HG03378 (cell line): ENCODE results near the gene PSTPIP1.
"Not testable (repeated sequence)": the region's sequence is repeated elsewhere in the genome, so short reads cannot be mapped to it uniquely, and the experiment has no call there.

ENCODE experiments used
- ATAC-seq: cut with Tn5 transposase; IDR thresholded peaks from one replicate; pipeline ENCODE4 v1.9.1; 2021; ENCODE audit warnings: mild to moderate bottlenecking, moderate library complexity; ENCODE audit not compliant: unreplicated experiment

The PSTPIP1 gene

DNA sequence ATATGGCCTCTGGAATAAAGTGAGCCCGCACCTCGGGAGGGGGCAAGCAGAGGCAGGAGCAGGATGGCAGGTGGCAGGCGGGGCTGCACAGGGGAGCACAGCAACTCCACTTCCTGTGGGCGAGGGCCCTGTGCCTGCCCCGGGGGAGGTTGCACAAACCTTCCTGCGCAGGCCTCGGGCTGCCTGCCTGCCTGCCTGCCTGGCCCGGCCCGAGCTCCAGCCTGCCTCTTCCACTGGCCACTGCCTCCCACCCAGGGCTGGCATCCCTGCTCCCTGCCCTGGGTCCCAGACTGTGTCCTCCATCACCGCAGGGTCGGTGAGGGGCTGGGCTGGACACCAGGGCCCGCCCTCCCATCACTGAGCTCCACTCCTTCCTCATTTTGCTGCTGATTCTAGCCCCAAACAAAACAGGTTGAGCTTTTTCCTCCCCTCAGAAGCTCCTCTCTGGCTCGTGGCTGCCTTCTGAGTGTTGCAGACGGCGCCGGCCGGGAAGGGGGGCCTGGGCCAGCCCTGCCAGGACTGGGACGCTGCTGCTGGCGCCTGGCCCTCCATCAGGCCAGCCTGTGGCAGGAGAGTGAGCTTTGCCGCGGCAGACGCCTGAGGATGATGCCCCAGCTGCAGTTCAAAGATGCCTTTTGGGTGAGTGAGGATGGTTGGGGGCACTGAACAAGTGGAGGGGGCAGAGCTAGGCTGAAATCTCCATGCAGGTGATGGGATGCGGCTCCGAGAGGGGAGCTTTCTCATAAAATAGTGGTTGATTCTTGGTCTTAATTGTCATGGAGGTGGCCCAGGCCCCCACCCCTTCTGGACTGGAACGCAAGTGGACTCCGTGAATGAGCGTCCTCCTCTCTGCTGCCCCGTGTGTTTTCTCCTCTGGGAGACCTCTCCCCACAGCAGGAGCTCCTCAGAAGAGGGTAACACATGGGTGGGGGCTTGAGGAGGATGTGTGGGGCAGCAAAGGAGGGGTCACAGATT, at the start of gene PSTPIP1:
Gene PSTPIP1, plus strand, starts transcription at position 156 of the 975 bp plus-strand sequence. Its CDS starts 448 bp downstream, at position 604.
- ATAC-seq, result peak; percentile 33

DNA sequence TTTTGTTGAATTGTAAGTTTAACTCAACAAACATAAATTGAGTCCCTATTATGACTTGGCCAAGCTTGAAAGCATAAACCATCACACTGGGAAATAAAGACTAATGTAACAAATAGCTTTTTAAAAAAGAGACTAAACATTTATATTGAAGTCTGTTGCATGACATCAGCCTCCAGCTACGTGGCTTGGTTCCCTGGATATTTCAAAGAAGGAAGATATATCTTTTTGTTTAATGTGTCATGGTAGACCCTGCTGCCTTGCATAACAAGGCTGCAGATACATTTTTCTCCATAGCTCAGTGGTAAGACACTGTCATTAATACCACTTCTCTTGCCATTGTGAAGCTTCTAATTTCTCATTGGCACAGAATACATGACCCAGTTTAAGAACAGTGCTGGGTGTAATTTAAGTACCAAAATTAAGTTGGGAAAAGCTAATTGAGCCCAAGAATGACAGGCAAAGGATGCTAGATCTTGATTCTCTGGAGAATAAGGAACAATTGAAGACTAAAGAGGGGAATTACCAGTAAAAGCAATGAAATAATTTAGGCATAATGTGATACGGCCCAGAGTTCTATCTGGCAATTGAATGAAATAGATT, 49.3 kb upstream of the PSTPIP1 start:
- ATAC-seq, result no peak

DNA sequence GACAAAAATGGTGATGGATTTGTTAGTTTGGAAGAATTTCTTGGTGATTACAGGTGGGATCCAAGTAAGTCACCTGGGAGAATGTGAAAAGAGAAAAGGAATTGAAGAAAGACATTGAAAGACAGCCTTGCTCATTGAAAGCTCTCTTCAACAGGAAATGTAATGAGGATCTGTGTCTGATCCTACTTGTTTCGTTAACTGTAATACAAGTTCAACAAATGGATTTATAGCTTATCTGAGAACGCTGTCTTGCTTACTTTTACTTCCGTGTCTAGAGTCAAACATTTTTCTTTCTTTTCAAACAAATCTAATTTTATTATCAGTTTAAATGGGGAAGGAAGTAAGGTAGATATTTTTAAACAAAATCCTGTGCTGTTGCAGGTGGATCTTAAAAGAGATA, 47.5 kb upstream of the PSTPIP1 start:
- no peak for ATAC-seq

DNA sequence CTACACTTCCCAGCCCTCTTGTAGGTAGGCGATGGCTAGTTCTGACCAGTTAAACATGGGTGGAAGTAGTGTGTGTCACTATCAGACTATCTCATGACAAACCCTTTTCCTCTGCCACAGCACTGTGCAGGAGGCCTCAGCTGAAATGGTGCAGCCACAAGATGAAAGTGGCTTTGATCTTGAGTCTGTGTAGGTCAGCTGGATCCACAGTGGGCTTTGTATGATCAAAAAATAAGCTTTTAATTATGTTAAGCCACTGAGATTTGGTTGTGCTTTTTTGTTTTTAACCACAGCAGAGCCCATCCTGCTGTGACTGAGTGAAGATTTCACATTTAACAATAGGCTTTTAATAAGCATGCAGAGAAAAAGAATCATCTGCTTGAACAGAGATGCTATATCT, 43.7 kb upstream of the PSTPIP1 start:
- ATAC-seq, result no peak

DNA sequence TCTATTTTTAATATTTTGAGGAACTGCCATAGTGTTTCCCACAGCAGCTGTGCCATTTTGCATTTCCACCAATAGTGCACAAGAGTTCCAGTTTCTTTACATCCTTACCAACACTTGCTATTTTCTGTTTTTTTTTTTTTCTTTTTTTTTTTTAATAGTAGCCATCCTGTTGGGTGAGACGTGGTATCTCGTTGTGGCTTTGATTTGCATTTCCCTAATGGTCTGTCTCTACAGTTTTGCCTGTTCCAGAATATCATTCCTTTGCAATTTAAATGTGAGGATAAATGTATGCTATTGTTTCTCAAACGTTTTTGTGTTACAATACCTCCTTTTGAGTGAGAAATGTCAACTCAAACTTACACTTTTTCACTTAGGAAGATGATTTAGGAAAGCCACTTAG, 41.0 kb upstream of the PSTPIP1 start:
- no peak for ATAC-seq

DNA sequence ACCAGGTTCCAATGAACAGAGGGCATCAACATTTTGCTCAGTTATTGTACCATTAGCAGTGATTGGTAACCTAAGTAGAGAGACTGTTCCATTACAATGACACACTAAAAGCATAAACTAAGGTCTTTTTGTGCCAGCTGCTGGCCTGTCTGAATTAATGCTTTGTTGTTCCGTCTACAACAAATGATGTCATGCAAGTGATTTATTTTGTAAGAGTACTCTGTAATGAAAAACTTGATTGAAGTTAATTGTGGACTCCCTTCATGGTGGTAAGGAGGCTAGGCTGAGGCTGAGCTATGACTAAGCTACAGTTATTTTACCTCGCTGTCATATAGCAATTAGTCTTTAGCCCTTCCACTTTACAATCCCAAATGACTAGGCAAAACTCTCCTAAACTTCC, 40.2 kb upstream of the PSTPIP1 start:
- no peak for ATAC-seq

DNA sequence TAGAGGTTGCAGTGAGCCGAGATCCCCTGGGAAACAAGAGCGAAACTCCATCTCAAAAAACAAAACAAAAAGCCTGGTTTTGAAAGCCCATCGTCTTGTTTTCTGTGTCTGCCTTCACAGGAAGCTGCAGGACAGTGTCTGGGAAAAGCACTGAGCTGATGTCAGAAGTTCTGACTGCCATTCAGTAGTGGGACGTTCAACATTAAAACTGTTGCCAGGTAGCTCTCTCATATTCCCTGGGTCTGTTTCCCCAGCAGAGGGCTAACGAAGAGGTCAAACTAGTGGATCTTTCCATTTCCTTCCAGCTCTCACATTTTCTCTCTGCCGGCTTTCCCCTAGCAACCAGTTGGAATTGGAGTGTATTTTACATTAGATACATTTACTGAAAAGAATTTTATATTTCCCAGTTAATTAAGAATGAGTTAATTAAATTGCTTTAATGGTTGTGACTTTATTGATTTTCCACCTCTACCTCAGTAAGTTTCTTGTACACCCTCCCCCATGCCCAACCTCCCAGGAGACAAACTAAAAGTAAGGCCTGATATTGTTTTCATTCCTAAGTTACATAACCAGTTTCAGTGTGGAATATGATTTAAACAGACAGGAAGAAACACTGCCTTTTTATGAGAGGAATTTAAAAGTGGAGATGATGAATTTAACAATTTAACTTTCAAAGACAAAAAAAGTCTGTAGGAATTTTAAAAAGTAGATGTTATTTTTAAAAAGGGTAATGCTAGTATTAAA, 33.5 kb upstream of the PSTPIP1 start:
- no peak for ATAC-seq

DNA sequence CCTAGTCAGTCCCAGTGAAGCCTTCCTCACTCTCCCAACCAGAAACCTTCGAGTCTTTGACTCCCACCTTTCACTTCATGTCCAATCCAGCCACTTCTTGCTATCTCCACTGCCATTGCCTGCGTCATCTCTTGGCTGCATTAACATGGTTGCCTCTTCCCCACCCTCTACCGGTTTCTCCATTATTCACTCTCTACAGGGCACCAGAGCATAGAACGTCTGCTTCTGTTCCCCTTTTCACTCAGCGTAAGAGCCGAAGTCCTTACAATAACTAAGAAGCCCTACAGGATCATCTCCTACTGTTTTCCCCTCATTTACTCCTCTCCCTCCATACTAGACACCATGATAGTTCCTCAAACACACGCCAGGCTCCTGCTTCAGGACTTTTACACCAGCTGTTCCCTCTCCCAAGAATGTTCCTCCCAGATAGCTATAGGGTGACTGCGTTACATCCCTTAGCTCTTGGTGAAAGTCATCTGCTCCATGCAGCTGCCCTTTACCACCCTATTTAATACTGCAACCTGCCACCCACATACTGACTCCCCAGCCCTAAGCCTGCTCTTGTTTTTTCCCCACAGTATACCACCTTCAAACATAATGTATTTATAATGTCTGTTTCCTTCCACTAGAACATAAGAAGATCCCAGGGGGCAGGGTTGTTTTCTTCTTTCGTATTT, 32.5 kb upstream of the PSTPIP1 start:
- no peak for ATAC-seq

DNA sequence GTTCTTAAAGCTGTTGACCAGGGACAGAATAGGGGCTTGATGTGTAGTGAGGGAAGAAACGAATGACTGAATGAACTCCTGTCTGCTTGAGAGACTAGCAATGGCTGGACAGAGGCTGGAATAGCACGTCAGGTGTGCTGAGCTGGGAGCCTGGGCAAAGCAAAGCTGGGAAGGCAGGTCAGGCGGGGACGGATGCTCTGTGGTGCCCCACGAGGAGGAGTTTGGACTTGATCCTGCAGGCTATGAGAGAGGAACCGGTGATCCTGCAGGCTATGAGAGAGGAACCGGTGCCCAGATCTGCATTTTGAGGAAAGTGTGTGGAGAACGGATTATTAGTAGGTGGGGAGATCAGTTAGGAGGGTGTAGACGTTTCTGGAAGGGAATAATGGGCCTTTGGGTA, 31.3 kb upstream of the PSTPIP1 start:
- no peak for ATAC-seq

DNA sequence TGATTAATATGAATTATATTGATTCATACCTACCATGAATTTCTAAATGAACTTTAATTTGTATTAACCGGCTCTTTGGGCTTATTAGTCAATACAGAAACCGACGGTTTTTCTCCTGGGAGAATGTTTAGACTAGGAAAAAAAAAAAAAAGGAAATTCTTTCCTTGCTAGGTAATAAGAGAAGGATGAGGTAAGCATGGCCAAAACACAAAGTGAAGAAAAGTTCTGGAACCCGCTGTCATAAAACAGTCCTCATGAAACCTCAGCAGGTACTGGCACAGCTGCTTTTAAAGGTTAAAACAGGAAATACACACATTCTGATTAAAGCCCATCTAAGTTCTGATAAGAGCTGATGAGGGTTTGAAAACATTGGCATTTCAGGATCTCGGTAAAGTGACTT, 30.8 kb upstream of the PSTPIP1 start:
- no peak for ATAC-seq

DNA sequence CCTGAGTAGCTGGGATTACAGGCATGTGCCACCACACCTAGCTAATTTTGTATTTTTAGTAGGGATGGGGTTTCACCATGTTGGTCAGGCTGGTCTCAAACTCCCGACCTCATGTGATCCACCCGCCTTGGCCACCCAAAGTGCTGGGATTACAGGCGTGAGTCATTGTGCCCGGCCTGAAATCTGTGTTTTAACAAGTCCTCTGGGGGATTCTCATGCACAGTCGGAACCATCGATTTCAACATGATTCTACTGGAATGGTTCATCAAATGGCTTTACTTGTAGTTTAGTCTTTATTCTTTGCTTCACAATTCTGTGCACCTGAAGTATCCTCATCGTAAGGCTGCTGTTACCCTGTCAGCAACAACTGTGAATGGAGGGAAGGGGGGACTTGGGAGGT, 28.9 kb upstream of the PSTPIP1 start:
- not testable (repeated sequence) for ATAC-seq

DNA sequence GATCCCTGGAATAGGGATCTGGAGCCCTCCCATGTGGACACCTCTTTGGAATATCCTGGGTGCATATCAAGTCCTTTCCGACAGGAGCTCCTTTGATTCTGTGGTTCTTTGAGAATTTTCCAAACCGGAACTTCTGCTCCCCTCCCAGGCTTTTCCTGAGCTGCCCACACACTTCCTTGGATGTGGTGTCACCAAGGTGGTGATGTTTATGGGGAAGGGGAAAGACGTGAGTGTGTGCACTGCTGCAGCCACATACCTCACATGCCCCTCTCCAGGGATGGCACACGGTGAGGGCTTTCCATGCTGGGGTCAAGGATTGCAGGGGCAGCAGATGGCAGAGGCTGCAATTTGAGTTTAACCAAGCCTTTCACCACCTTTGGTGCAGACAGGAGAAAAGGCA, 27.9 kb upstream of the PSTPIP1 start:
- ATAC-seq, result no peak

DNA sequence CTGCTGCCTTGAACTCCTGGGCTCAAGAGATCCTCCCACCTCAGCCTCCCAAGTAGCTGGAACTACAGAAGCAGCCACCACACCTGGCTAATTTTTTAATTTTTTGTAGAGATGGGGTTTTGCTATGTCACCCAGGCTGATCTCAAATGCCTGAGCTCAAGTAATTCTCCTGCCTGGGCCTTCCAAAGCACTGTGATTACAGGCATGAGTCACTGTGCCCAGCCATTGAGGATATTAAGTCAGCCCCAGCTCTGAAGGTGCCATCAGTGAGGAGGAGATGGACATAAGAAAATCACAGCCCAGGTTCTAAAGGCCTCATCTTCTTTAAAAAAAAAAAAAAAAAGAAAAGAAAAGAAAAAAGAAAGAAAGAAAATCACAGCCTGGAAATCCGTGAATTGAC, 26.6 kb upstream of the PSTPIP1 start:
- ATAC-seq, result no peak

DNA sequence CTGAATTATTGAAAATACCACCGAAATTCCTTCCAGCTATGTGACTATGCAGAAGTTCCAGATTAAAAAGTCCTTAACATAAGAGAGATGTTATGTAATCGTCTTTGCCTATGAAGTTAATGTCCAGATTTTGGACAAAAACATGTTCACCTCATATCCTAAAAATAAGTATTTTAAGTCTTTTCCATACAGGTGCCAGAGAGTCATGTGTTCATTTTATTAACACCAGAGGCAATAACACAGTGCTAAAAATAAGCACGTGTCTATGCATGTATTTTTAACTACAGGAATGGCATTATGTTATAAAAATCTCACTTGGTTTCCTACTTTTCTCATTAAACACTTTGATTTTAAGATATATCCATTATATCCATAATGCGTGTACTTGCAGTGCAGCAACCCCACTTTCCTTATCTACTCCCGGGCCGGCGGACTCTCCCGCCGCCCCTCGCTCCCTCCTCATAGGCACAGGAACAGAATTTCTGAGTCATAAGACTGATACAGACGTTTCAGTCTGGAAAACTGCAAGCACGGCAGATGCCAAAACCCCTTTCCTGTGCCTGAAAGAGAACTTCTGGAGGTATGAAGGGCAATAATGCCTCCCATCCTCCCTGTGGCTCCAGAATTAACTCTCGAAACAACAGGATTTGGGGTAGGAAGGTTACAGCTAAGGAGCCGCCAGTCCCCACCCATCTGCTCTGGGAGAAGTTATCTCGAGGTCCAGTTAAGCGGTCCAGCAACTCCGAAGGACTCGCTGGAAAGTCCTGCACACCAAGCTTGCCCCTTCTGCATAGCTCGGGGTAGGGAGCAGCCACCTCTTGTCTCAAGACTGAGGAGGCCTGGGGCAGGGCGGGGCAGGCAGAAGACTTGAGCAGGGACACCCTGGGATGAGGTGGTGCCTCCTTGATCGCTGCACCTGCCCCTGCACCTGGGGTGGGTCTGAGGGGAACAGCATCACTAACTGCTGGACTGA, 22.3 kb upstream of the PSTPIP1 start:
- ATAC-seq, result no peak

DNA sequence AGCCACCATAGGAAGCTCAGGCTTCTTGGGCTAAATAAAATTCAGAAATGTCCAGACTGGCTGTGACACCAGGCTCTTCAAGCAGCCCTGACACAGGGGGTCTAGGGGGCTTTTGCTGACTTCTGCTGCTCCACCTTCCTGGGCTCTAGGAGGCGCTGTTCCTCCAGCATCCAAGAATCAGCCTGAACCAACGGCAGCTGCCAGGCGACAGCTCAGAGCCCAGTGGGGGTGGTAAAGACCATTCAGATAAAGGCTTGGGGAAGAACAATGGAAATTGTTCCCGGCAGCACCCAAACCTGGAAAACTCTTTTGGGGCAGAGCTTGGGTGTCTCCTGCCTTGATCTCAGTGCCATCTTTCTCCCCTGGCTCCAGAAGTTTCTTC, 21.6 kb upstream of the PSTPIP1 start:
- no peak for ATAC-seq

DNA sequence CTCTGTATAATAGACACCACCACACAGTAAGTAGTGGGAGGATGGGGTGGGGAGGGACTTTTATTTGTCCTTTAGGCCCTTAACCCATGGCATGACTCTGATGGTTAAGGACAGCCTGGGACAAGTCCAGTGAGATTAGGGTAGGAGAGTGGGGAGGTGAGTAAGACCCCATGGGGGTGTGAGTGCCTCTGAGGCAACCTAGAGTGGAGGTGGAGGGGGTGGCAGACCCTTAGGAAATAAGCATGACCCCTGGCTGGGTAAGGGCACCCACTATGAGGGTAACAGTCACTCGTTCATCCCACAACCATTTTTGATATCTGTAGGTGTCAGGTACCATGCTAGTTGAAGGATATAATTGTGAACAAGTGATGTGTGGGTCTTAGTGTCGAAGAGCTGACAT, 21.0 kb upstream of the PSTPIP1 start:
- no peak for ATAC-seq

DNA sequence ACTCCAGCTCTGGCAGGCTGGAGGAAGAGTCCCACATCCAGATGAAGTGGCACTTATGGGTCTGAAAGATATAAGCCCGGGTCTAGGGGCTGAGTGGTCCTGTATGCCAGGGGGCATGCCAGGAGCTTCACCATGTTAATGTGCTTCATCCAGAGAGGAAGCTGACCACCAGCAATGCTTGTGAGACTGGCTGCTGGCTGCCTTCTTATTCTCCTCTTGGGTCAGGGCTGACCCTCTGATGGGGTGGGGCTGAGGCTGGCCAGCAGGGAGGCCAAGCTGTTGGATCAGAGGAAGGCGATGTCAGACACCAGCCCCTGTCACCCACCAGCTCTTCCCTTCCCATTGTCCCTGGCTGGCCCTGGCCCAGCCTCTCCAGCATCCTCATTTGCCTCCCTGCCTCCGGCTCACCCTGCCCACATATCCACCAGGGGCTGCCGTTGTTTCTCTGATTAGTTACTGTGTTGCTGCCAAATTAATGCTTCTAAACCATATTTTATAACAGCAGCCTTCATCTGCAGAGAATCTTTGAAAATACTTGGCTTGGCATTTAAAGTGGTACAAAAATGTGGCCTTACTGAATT, 20.4 kb upstream of the PSTPIP1 start:
- no peak for ATAC-seq

DNA sequence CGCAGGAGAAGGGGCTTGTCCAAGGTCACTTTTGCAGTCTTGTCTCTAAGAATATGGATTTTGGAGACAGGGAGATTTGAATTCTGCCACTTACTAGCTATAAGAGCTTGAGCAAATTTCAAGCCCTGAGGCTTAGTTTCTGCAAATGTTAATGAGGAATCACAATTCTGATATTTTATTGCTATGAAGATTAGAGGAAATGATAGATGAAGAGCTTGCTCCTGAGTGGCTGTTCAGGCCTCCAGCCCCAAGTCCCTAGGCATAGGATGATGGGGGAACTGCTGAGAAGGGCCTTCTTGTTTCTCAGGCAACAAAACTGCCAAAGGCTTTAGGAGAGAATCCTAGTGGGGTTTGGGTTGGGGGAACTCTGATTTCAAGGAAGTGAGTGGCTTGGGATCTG, 18.8 kb upstream of the PSTPIP1 start:
- ATAC-seq, result no peak

DNA sequence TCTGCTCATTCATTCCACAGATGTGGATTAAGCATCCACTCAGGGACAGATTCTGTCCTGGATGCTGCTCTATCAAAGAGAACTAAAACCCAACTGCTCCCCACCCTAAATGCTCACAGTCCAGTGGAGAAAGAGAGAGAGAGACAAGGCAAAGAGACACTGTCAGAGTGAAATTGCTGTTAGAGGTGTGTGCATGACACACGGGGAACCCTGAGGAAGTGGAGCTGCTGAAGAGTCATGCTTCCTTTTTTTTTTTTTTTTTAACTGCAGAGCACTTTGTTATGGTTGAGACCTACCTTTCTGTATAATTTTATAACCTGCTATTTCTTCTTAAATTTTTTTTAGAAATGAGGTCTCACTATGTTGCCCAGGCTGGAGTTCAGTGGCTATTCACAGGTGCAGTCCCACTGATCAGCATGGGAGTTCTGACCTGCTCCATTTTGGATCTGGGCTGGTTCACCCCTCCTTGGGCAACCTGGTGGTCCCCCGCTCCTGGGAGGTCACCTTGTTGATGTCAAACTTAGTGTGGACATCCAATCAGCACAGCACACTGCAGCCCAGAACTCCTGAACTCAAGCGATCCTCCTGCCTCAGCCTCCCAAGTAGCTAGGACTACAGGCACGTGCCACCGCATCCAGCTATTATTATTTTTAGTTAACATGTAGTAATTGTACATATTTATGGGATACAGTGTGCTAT, 18.2 kb upstream of the PSTPIP1 start:
- no peak for ATAC-seq
